SK-N-MC (cell line): Measurements from ENCODE around the gene KAZN.

Source experiments
- DNase-seq: peaks from one replicate; pipeline ENCODE4 v3.0.0-alpha.2; 2011; ENCODE audit warnings: low read depth, low spot score
- H3K27ac ChIP-seq: fragments of 200-600 bp; sonication (generic); 2 replicates; pipeline ENCODE4 v1.5.1; 2016; ENCODE audit warnings: mixed run types
- H3K36me3 ChIP-seq: fragments of 200-600 bp; sonication (generic); 2 replicates; pipeline ENCODE4 v1.6.1; 2017; ENCODE audit warnings: antibody characterized with exemption, low read length, mixed read lengths; ENCODE audit not compliant: insufficient read depth
- H3K4me3 ChIP-seq: fragments of 200-600 bp; sonication (generic); 2 replicates; pipeline ENCODE4 v1.5.1; 2016
- H3K9ac ChIP-seq: fragments of 200-600 bp; sonication (generic); 2 replicates; pipeline ENCODE4 v1.8.0; 2017; ENCODE audit warnings: mixed run types, mixed read lengths; ENCODE audit not compliant: insufficient read length
- H3K9me3 ChIP-seq: fragments of 200-600 bp; sonication (generic); 2 replicates; pipeline ENCODE4 v1.6.1; 2017; ENCODE audit warnings: low read depth, mild to moderate bottlenecking, antibody characterized with exemption, low read length, moderate library complexity, mixed read lengths
- EZH2 ChIP-seq: fragments of 200-600 bp; sonication (generic); IDR thresholded peaks from one replicate; pipeline ENCODE4 v1.6.1; 2017; ENCODE audit warnings: antibody characterized with exemption
- FOXP2 ChIP-seq: optimal IDR thresholded peaks from 2 replicates; pipeline ENCODE3; 2011; ENCODE audit warnings: mild to moderate bottlenecking, moderate library complexity; ENCODE audit not compliant: insufficient read depth; ENCODE audit errors: extremely low read length, control extremely low read depth
- POLR2AphosphoS5 ChIP-seq: IDR thresholded peaks from 2 replicates; pipeline ENCODE4 v1.6.1; 2012; ENCODE audit warnings: mild to moderate bottlenecking, low read depth, low read length, borderline replicate concordance

Gene KAZN

DNA sequence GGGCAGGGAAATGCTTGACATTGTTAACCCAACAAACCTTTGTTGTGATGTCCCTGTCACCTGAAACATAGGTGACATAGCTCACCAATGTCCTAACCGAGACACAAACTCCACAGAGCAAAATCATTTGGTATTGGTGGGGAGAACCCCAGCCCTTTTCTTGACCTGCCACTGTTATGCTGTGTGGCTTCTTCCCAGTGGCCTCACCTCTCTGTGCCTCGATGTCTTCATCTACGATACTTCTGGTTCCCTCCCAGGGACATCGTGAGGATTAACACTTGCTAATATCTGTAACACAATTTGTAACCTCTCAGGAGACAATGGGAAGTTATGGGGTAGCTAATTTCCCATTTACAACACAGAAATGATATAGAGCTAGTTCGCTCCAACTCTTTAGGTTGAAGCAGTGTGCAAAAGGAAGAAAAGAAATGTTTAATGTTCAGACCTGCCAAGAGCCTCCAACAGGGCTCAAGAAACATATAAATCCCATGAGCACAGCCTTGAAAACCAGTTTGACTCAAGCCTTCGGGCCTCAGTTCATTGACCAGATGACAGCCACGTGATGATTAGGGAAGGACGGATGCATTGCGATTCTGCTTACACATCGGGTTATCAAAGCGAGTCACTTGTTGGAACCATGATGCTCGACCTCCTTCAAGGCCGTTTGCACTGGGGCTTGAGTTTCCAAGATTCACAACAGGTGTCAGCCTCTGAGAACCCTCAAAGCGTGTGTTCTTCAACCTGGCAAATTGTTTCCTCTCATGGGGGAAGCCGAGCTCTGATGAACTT, 517.3 kb downstream of the KAZN start:
- H3K4me3 ChIP-seq: no peak overlapping the region
- DNase-seq: no peak
- H3K27ac ChIP-seq: no peak overlapping the region
- no peak for TF ChIP-seq FOXP2
- no peak for TF ChIP-seq POLR2AphosphoS5
- TF ChIP-seq EZH2: no peak
- no peak overlapping the region for H3K9ac ChIP-seq
- no peaks in the 10 kb centered on the region for H3K9me3 ChIP-seq
- H3K36me3 ChIP-seq: no peaks in the 10 kb centered on the region

DNA sequence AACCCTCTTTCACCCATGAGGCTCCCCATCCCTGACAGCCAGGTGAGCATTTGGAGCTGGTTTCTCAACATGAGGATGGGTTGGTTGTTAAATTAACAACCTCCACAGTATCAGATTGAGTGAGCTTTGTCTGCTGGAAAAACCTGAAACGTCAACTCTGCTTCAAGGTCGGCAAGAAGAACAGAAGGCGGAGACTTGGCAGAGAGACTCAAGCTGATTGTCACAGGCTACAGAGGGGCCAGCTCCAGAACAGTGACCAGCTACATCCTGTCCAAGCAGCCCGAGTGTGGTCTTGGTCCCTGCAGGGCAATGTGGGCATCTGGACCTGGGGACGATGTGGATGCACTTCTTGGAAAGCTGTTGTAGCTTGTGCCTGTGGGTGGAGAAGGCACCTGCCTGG, 518.5 kb downstream of the KAZN start:
- no peak for DNase-seq
- TF ChIP-seq EZH2: no peak
- TF ChIP-seq POLR2AphosphoS5: no peak
- no peak for TF ChIP-seq FOXP2
- no peaks in the 10 kb centered on the region for H3K9me3 ChIP-seq
- H3K36me3 ChIP-seq: no peaks in the 10 kb centered on the region
- H3K27ac ChIP-seq: no peak overlapping the region
- H3K4me3 ChIP-seq: no peak overlapping the region
- no peak overlapping the region for H3K9ac ChIP-seq

DNA sequence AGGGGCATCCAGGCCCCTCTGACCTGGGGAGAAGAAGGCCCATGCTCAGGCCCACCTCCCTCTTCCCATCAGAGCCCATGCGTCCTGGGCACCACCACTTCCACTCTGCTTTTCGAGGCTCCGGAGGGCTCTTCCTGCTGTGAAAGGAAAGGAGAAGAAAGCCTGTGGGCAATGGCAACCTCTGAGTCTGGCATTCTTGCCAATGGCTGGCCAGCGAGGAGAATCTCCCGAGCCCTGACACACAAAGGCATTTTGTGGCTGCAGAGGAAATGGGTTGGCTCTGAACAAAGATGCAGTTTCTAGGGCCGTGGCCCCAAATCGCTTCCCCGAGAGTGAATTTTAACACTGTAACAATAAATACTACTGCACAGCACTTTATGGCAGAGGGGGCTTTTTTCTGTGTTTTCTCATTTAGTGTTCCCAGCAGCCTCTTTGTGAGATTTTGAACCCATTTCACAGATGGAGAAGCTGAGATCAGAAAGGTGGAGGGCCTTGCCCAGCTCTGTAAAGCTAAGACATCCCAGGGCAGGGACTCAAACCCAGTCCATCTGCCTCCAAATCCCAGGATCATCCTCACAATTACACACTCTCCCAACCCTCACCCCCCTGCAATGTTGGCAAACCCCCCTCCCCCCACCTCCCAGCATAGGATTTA, 519.3 kb downstream of the KAZN start:
- no peak overlapping the region for H3K9ac ChIP-seq
- H3K36me3 ChIP-seq: no peaks in the 10 kb centered on the region
- DNase-seq: no peak
- H3K27ac ChIP-seq: no peak overlapping the region
- H3K4me3 ChIP-seq: no peak overlapping the region
- TF ChIP-seq POLR2AphosphoS5: no peak
- TF ChIP-seq EZH2: no peak
- no peak for TF ChIP-seq FOXP2
- H3K9me3 ChIP-seq: no peaks in the 10 kb centered on the region

DNA sequence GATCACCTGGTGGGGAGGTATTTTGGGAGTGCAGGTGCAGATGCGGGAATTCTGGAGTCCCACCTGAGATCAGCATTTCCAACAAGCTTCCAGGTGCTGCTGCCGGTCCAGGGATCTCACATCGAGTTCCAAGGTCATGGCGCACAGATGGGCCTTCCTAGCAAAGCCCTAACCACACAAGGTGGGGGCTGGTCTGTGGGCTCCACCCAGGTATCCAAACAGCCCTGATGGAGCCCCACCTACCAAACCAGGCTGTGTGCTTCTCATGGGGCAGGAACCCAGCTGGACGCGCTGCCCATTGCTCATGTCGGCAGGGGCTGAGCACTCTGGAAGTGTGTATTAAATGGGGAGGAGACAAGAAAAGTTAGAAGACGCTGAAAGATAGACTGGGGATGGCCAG, 520.1 kb downstream of the KAZN start:
- no peak overlapping the region for H3K27ac ChIP-seq

GRCh38 chr1:15120251-15120945, 521.9 kb downstream of the KAZN start:
- Histone ChIP-seq H3K4me3 (no peak overlapping the region), H3K36me3 (no peaks in the 10 kb centered on the region), H3K27ac (no peak overlapping the region), H3K9me3 (no peaks in the 10 kb centered on the region), H3K9ac (no peak overlapping the region)
- DNase-seq: no peak
- no peak for TF ChIP-seq FOXP2
- no peak for TF ChIP-seq EZH2

More for the DNA sequence above, 520.1 kb downstream of the KAZN start:
- Histone ChIP-seq H3K4me3 (no peak overlapping the region), H3K9me3 (no peaks in the 10 kb centered on the region), H3K36me3 (no peaks in the 10 kb centered on the region), H3K9ac (no peak overlapping the region)
- no peak for DNase-seq
- TF ChIP-seq EZH2 (no peak), FOXP2 (no peak)

DNA sequence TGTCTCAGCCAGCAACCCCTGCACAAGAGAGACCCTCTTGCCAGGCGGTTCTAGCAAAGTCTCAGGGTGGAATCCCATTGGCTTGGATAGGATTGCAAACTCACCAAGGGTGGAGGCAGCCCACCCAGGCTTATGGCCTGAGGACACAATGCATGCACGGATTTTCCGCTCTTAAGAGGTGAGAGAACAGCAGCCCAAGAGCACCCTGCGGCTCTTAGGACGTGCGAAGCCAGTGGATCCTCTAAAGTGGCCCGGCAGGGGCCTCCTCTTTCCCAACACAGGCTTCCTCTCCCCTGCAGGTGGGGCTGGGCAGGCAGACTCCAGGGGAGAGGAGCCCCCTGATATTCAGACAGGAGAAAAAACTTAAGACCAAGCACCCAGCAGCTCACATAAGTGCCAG, 523.8 kb downstream of the KAZN start:
- Histone ChIP-seq H3K36me3 (no peaks in the 10 kb centered on the region), H3K27ac (no peak overlapping the region), H3K9me3 (no peaks in the 10 kb centered on the region), H3K9ac (no peak overlapping the region), H3K4me3 (no peak overlapping the region)
- DNase-seq: no peak
- TF ChIP-seq FOXP2: no peak
- no peak for TF ChIP-seq POLR2AphosphoS5
- TF ChIP-seq EZH2: no peak

DNA sequence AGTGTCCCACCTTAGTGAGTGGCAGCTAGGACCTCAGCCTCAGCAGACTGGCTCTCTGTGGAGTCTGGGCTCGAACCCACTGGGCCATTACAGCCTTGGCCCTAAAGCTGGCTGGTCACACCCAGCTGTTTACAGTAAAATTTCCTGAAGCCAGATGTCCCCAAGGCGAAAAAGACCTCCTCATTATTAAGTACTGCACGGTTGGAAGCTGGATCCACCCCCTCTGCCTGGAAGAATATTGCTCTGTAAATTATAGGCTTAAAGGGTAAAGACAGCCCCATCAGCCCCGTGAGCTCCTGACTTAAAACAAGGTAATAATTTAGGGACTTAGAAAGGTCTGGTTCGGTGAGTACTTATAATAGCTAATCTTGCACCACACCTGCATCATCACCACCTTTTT, 524.8 kb downstream of the KAZN start:
- no peak overlapping the region for H3K27ac ChIP-seq
- H3K36me3 ChIP-seq: no peaks in the 10 kb centered on the region
- H3K9ac ChIP-seq: no peak overlapping the region
- TF ChIP-seq POLR2AphosphoS5: no peak
- TF ChIP-seq FOXP2: no peak
- no peak for TF ChIP-seq EZH2
- H3K4me3 ChIP-seq: no peak overlapping the region
- no peak for DNase-seq
- H3K9me3 ChIP-seq: no peaks in the 10 kb centered on the region

GRCh38 chr1:15123925-15124324, 525.4 kb downstream of the KAZN start:
- Histone ChIP-seq H3K9me3 (no peaks in the 10 kb centered on the region), H3K36me3 (no peaks in the 10 kb centered on the region), H3K27ac (no peak overlapping the region), H3K4me3 (no peak overlapping the region), H3K9ac (no peak overlapping the region)
- no peak for TF ChIP-seq EZH2
- no peak for TF ChIP-seq POLR2AphosphoS5
- no peak for TF ChIP-seq FOXP2
- DNase-seq: no peak
